Measurements from ENCODE around the gene ZNF568.

ZNF568 gene

GRCh38 chr19:37007587-37008220 lies 91.6 kb downstream of the ZNF568 start:
- DNase-seq = peak; percentile 16

GRCh38 chr19:37009871-37010270 lies 93.7 kb downstream of the ZNF568 start:
- DNase-seq = no peak

GRCh38 chr19:37012093-37012745 lies 96.1 kb downstream of the ZNF568 start:
- DNase-seq = no peak

GRCh38 chr19:37014456-37014855 lies 98.3 kb downstream of the ZNF568 start:
- no peak for DNase-seq

- no peak for DNase-seq
These were observed 129.0 kb downstream of the ZNF568 start for GRCh38 chr19:37045140-37045539.

All from stimulated activated naive CD4-positive, alpha-beta T cell treated with Interleukin-2 at 50 U/mL for 16 hours (primary cell).